Thyroid gland (tissue), 4 donors: ENCODE measurements around the gene SYN1.

Experiments
- CTCF ChIP-seq, 6 experiments: fragments of 200-600 bp in 3 of 6; fragments of 450-650 bp in 3 of 6; sonication (generic) in 3 of 6; IDR thresholded peaks; one replicate each; pipeline ENCODE4 v1.5.1; 2016 to 2019; ENCODE audit warnings: antibody characterized with exemption in 6 of 6, mild to moderate bottlenecking in 2 of 6, inconsistent platforms in 1 of 6, moderate library complexity in 1 of 6
- POLR2A ChIP-seq, 2 donors: fragments of 450-650 bp; IDR thresholded peaks; one replicate each; pipeline ENCODE4 v1.6.1; 2017; ENCODE audit warnings: antibody characterized with exemption in 2 of 2, mild to moderate bottlenecking in 2 of 2, moderate library complexity in 1 of 2

DNA sequence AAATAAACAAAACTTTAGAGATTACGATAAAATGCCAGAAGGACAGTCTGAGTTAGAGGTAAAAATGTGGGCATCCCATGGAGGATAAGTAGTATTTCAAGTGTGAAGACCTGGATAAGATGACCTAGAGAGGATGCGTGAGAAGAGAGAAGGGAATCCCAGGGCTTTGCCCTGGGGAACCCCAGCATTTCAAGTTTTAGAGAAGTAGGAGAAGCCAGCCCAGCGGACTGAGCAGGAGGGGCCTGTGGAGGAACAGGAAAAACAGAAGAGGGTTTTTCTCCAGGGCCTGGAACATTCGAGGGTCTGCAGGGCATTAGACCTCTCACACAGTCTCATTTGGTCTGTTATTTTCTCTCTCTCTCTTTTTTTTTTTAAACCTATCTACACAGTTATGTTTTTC is 13.0 kb upstream of the SYN1 start:
- TF ChIP-seq CTCF (IDR thresholded peaks at IDR 0.05) = no peak
- TF ChIP-seq POLR2A (IDR thresholded peaks at IDR 0.05) = no peak
